Erythroblast (primary cell): ENCODE data around the gene TUBG1.
A peak's percentile ranks its signal among the peaks of the same experiment; 100 is the strongest.

ENCODE experiments used
- DNase-seq, 2 experiments: peaks; one replicate each; lab custom pipeline; 2025; lab: John Stamatoyannopoulos, UW
- GATA1 ChIP-seq: IDR thresholded peaks from 2 replicates; pipeline ENCODE4 v1.6.1; 2011; ENCODE audit warnings: low read depth, mild to moderate bottlenecking, control low read depth, low read length, moderate library complexity
- POLR2A ChIP-seq: IDR thresholded peaks from 2 replicates; pipeline ENCODE4 v1.6.1; 2011; ENCODE audit warnings: mild to moderate bottlenecking, low read length

The TUBG1 gene

DNA sequence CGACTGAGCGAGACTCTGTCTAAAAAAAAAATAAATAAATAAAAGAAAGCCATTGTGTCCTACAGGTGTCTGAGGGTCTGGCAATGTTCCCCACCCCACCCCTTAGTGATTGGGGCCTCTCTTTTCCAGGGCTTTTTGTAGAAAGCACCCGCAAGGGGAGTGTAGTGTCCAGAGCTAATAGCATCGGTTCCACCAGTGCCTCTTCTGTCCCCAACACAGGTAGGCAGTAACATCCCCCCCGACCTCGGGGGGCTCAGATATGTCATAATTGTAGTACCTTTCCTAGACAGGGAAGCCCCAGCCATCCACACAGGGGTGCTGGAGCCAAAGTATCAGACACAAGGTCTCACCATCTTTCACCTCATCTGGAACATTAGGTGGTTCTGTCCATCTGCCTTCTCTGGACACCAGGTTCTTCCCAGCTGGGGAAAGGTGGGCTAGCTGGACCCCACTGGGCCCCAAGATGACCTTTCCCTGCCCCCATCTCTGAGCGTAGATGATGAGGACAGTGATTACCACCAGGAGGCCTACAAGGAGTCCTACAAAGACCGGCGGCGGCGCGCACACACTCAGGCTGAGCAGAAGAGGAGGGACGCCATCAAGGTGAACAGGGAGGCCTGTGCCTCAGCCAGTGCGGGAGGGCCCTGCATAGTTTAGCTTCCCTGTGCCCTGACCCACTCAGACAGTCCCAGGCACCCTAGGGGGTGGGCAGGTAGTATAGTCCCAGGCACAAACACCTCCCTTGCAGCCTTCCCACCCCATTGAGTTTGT lies 41.0 kb upstream of the TUBG1 start:
- no peak for DNase-seq
- TF ChIP-seq GATA1 (no peak), POLR2A (no peak)

DNA sequence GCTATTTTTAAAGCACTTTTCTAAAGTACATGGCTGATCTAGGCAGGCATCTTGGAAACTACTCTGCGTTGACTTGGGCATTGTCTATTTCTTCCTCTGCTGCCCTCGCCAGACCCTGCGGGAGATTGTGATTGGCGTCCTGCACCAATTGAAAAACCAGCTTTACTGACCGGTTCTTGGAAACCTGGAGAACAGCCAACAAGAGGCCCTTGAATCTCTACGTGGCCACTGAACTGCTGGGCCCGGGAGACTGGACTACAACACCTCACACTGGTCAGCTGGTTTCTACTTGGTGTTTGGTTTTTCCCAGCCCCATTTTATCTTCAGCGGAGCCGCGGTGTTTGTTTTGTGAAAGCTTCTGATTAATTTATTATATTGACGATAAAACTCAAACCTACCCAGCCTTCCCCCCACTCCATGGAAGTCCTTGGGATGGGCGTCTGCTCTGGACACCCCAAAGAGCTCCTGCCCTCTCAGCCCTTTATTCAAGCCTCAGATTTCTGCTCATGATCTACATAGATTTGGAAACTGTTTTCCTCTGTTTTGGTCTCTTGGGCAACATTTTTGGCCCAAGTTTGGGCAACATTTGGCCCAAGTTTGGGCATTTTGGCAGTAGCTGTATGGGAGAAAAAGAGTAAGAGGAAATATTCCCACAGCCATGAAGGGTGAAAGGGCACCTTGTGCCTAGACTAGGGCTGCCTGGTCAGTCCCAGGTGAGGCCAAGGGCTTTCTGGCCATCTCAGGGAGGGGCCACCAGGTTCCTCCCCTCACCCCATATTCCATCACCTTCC lies 37.9 kb upstream of the TUBG1 start:
- TF ChIP-seq GATA1 (no peak), POLR2A (peak; percentile 9)
- no peak for DNase-seq

DNA sequence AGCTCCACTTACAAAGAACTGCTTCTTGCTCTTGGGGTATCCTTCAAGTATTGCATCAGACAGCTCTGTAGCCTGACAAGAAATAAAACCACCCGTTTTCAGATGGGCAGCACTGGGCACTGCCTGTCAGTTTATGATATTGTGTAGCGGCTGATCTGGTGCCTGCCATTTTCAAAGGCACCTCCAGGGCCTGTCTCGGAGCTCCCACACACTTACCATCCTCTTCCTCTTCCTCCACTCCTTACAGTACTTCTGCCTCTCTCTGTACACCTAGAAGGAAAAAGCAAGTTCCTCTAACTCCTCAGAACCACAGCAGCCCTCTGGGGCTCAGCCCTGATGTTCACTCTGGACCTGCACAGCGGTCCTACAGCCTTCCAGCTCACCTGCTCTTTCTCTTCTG lies 36.4 kb upstream of the TUBG1 start:
- TF ChIP-seq POLR2A (peak; percentile 19), GATA1 (no peak)
- DNase-seq: no peak

DNA sequence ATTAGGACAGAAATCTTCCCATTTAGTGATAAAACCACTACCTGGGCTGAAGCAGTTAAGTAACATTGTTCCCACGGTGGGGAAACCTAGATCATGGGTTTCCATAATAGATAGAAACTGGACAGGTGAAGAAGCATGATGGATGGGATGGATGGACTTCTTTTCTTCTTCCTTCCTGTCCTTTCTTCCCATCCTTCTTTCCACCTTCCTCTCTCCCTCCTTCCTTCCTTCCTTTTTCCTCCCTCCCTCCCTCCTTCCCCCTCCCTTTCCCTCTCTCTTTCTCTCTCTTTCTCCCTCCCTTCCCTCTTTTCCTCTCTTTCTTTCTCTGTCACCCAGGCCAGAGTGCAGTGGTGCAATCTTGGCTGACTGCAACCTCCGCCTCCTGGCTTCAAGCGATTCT lies 35.0 kb upstream of the TUBG1 start:
- no peak for DNase-seq
- TF ChIP-seq POLR2A (no peak), GATA1 (no peak)

DNA sequence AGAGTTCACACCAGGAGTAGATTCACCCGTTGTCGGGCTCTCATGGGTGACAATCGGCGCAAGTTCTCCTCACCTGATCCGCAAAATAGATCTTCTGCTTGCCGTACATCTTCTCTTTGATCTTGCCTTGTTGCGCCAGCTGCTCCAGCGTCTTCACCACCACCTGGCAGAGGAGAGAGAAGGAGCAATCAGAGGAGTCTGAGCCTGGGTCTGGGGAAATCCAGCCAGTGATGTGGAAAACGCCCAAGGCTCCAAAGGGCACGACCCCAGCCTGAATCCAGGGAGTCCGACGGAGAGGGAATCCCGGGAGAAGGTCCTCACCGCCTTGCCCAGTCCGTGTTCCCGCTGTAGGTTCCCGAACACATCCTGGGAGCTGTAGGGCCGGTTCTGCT lies 32.3 kb upstream of the TUBG1 start:
- TF ChIP-seq GATA1: no peak
- no peak for TF ChIP-seq POLR2A
- DNase-seq: peak in 1 of 2 experiments; percentile 52

DNA sequence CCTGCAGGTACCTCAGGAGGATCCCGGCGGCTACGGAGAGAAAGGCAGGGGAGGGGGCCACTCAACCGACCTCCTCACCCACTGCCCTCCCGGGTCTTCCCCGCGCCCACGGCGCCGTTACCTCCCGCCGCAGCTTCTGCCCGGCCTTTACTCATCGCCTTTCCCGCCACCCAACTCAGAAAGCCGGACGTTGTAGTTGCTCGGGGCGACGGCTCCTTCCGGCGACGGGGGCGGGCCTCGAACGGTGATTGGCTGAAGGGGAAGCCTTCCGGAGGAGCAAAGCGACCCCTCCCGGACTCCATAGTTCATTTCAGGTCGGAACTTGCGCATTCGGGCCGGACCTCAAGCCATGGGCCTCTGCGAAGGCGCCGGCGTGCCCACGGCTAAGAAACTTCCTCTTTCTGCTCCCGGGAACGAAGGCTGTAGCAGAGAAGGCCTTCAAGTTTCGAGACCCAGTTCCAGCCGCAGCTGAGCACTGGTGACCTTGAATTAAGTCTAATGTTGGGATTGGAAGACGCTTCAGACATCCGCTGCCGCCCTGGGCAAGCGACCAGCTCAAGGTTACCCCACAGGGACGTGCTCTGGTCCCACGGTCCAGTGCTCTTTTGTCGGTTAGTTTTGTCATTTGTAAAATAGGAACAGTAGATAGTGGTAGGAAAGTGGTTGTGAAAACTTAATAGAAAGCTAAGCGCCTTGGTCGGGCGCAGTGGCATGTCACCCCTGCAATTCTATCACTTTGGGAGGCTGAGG lies 31.8 kb upstream of the TUBG1 start, which contains the start of gene PSMC3IP:
TSS of gene PSMC3IP (minus strand) at position 198 of the 750 bp plus-strand sequence. CDS start at position 155, 43 bp downstream.
- peak; percentile 85 for TF ChIP-seq POLR2A
- TF ChIP-seq GATA1: no peak
- peak; percentile 96 to 97 for DNase-seq

DNA sequence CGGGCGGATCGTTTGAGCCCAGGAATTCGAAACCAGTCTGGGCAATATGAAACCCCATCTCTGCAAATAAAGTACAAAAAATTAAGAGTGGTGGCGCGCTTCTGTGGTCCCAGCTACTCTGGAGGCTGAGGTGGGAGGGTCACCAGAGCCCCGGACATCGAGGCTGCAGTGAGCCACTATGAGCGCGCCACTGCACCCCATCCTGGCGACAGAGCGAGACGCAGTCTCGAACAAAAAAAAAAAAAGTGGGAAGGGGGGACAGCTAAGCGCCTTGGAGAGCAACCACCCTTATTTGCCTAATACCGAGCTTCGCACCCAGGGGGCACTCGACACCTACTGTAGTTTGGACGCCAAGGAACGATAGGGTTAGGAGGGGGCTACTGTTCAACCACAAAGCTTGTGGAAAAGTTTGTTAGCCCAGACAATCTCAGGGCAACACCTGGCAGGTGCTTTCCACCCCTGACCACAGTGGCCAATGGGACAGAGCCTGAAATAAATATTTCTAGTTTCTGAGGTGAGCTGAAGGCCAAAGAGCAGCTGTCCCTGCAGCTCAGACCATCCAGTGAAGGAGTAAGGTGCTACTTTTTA lies 31.1 kb upstream of the TUBG1 start:
- TF ChIP-seq POLR2A: no peak
- no peak for TF ChIP-seq GATA1
- peak; percentile 88 to 89 for DNase-seq

DNA sequence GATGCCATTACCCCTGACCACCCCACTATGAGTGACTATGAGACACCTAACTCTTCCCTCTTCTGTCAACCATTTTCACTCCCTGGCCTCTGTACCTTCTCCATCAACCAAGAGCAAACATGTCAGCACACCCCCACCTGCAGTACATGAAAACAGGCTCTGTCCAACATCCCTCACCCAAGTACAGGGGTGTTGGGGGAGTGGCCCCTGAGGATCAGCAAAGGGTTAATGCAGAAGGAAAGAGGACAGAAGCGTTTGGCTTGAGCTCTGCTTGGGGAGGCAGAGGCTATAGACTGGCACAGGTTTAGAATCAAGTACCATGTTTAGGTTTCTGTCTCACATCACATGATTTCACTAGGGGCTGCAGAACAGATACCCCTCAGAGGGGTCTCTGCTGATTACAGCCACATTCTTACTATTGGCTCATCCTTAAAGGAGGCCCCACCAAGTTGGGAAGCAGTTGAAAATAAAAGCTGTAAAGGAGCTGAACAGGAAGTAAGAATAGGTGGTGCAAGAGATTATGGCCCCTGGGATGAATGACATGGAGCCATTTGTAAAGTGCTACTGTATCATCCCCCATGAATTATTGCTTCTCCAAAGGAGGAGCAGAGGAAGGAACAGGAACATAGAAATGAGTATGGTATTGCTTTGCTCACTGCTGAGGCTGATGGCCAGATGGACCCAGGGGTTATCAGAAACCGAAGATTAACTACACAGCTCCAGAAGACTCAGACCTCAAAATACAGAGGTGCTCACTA lies 29.5 kb upstream of the TUBG1 start:
- TF ChIP-seq POLR2A (no peak), GATA1 (no peak)
- DNase-seq: no peak

DNA sequence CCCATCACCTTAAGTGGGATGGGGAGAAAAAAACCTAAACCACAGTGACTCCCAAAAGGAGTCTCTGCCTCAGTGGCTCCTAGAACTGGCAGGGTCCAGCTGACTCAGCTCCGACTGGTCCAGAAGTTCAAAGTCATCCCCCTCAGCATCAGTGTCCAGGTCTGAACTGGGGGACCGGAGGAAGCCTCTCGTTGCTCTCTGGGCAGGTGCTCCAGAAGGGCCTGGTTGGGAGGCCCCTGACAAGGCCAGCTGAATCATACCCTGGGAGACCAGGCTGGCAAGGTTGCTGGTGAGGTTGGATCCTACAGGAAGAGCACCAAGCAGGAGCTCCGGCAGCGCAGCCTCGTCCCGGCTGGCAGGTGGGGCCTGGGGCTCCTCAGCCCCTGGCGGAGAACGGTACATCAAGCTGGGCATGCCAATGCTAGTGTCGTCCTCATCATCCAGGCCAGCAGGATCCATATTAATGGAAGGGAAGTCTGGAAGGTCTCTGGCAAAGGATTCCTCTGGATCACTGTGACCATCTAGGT lies 27.7 kb upstream of the TUBG1 start:
- no peak for DNase-seq

DNA sequence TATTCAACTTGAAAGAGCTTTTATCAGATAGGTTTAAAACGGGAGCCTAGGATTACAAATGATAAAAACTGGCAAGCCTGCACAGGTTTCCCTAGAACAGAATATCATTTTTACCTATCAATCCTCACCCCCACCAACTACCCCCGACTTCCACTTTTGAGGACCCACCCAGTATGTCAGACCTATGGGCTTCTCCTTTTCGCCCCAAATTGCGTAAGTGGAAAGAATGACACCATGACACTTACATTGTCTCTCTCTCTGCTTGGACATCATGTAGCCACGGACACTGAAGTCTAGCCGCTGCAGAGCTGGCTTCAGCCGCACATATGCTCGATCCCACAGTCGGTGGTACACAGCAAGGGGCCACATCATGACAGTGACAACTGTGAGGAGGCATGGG lies 24.6 kb upstream of the TUBG1 start:
- DNase-seq: no peak
- no peak for TF ChIP-seq GATA1
- TF ChIP-seq POLR2A: no peak

More for the DNA sequence above, 27.7 kb upstream of the TUBG1 start:
- TF ChIP-seq POLR2A (no peak), GATA1 (no peak)

DNA sequence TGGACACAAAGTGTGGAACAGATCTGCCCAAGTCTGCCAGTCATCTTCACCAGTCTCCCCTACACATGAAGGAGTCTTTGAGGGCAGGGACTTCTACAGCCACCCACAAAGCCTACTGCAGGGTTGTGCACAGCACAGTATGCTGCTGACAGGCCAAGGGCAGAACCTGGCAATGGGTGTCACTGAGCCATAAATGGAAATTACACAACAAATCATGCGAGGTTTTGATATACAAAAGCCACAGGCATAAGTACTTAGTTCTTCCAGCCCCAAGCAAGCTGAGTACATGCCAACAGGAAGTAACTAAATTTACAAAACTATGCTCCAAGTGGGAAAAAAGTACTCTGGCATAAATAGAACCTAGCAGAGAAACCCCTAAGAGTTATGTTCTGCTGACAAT lies 24.1 kb upstream of the TUBG1 start:
- DNase-seq: no peak
- TF ChIP-seq POLR2A: no peak
- no peak for TF ChIP-seq GATA1

DNA sequence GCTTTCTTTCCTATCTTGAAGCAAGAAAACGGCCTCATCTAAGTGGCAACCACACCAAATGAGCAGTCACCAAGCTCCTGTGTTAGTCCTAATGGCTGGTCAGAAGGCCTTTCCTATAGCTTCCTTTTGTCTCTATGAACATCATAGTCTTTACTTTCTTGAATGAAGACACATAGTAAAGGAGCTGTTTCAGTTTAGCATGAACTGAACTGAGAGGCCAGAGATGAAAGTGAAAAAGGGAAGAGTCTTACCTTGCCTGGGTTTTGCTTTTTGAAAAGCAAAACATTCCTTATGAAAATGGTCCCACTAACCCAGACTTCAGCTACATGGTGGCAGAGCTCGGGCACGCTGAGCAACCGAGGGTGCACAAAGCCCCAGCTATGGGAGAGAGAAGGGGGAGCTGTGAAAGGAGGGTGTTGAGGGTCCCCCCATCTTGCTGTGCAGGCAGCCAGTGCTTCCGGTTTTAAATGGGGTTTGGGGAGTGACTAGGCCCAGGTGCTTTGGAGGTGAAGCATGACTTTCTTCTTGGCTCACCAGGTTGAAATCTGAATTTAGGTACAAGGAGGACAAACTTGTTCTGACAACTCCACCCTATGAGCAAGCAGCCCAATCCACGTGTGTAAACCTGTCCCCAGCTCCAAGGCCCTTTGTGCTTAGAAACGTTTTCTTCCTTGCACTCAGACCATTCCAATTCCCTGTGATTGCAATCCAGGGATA lies 22.8 kb upstream of the TUBG1 start:
- TF ChIP-seq GATA1: no peak
- TF ChIP-seq POLR2A: no peak
- no peak for DNase-seq
